H1 (cell line): ENCODE measurements around the gene IGFBP4. TPM values are rescaled to one million over a fixed set of nuclear protein-coding genes. Genes with fewer than 3 reads are reported as not detected.

ENCODE experiments used
- JUND ChIP-seq: IDR thresholded peaks from 2 replicates; pipeline ENCODE4 v1.6.1; 2011; ENCODE audit warnings: mild to moderate bottlenecking, improper control_type of control experiment, low read length
- KDM4A ChIP-seq: IDR thresholded peaks from one replicate; pipeline ENCODE4 v1.7.1; 2012; ENCODE audit warnings: low read depth, mild to moderate bottlenecking, moderate library complexity, low read length, inconsistent platforms; ENCODE audit not compliant: severe bottlenecking
- KDM5A ChIP-seq: fragments of 200-600 bp; IDR thresholded peaks from 2 replicates; pipeline ENCODE4 v1.7.1; 2012; ENCODE audit warnings: mild to moderate bottlenecking, low read length, inconsistent platforms, mixed read lengths
- RAD21 ChIP-seq, 2 experiments: IDR thresholded peaks in 1 of 2; conservative IDR thresholded peaks in 1 of 2; 2 replicates each; pipeline ENCODE4 v1.6.1; 2011; ENCODE audit warnings: low read depth in 2 of 2, low read length in 2 of 2, improper control_type of control experiment in 1 of 2, inconsistent platforms in 1 of 2, mild to moderate bottlenecking in 1 of 2, moderate library complexity in 1 of 2
- polyA plus RNA-seq, 7 experiments: library from polyadenylated mRNA; depleted of rRNA in 3 of 7; stranded (reverse) in 5 of 7; unstranded in 2 of 7; fragments of >200 nt in 5 of 7; fragments of 200-250 nt in 2 of 7; gene quantifications; 1 replicate in 5 of 7; 2 replicates in 1 of 7; 4 replicates in 1 of 7; pipeline versions ENCODE4 v1.2.1 to v1.2.3, GENCODE V29; 2011 to 2013; ENCODE audit warnings: missing spikeins in 2 of 7, mixed read lengths in 2 of 7
- total RNA-seq: library from RNA; stranded (reverse); fragmentation: NEBNext Ultra II Directional; extraction: Animal tissue kit (Norgen Biotek cat#: 25700); gene quantifications from 2 replicates; pipeline ENCODE4 v1.2.1, GENCODE V29; 2021

The IGFBP4 gene
- total and polyA plus RNA-seq, 2 of the 8 experiments (the other 6 are each of a cell fraction or from before 2014, with no cell fraction given) = 85.5 to 105 TPM

DNA sequence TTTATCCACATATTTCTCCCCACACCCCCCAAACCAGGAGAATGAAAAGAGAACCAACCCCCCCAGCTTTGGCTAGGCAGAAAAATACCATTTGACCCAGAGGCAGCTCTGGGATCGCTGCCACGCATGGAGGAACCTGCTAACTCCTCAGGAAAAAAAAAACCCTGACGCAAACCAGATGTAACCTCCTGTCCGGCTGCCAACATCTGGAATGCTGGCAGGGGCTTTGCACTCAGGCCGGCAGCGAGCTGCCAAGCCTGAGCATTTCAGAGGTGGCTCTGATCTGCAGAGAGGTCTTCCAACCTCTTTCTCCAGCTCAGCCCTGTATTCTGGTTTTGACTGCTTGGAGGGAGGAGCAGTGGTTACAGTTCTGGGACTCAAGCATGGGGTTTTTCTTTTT, 8.2 kb downstream of the IGFBP4 start (continued):
- TF ChIP-seq RAD21 (IDR thresholded peaks at IDR 0.05 in 1 of 2, conservative IDR thresholded peaks at IDR 0.05 in 1 of 2; ENCODE audit: low read depth in 2 of 2, low read length in 2 of 2) (no peak), KDM5A (no peak), JUND (no peak), KDM4A (no peak)
